NCI-H82 treated with DMSO at 0.1 percent for 48 hours (cell line): ENCODE data around the gene FCN2.

ENCODE experiments used
- DNase-seq: peaks from one replicate; lab custom pipeline; 2025; ENCODE audit not compliant: unreplicated experiment; lab: John Stamatoyannopoulos, UW

FCN2 gene

GRCh38 chr9:134887686-134888602, 7.3 kb downstream of the FCN2 start:
- DNase-seq = no peak

DNA sequence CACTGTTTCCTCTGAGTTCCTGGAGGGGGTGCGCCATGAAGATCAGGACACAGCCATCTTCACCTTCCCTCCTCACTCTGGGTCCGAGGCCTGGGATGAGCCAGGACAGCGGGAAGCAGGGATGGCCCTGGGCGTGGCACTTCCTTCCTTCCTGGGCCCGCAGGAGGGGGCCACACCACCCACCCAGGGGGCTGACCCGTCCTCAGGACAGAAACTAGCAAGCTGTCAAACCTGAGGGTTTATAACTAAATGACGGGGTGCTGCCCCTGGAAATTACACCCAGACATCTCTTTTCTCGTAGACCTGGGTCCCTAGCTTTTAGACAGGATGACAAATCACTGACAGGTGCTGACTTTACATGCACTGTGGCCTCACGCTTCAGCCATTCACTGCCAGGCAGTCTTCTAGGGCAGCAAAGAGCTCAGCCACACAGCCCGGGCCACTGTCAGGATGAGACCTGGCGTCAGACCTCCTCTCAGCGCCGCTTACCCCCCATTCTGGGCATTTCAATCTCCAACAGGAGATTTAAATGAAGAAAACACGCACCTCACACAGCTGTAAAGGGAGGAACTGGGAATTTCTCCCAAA, 8.1 kb downstream of the FCN2 start:
- no peak for DNase-seq

DNA sequence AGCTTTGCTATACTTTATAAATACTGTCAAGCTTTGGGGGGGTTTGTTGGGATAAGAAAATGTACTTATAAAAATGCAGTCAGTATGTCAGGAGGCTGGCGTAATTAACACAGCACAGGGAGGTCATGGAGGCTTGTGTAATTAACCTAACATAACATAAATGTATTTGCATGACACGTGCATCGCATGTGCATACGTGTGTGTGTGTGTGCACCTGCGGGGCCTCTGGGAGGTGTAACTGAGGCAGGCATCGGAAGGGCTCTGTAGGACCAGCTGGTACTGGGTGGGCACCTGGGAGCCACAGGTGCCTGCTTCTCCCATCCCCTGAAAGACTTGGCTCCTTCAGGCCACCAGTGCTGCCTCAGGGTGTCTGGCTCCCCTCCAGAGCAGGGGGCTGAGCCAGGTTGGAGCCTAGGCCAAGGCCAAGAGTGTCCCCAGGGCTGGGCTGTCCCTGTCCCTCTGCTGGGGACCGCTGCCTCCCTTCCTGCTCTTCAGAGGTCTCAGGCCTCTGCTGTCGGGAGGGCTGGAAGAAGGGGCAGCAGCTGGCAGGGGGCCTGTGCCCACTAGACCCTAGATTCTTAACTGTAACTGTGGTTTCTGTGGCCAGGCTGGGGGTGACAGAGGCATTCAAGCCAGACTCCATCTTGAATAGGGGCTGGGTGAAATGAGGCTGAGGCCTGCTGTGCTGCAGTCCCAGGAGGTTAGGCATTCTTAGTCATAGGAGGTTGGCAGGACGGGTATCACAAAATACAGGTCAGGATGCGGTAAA, 9.0 kb downstream of the FCN2 start:
- DNase-seq = no peak

DNA sequence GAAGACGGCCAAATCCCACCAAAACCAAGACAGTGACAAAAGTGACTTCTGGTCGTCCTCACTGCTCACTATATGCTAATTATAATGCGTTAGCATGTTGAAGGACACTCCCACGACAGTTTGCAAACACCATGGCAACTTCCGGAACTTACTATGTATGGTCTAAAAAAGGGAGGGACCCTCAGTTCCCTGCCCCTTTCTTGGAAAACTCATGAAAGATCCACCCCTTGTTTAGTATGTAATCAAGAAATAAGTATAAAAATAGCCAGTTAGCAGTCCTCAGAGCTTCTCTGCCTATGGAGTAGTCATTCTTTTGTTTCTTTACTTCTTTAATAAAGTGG, 9.5 kb downstream of the FCN2 start:
- no peak for DNase-seq

DNA sequence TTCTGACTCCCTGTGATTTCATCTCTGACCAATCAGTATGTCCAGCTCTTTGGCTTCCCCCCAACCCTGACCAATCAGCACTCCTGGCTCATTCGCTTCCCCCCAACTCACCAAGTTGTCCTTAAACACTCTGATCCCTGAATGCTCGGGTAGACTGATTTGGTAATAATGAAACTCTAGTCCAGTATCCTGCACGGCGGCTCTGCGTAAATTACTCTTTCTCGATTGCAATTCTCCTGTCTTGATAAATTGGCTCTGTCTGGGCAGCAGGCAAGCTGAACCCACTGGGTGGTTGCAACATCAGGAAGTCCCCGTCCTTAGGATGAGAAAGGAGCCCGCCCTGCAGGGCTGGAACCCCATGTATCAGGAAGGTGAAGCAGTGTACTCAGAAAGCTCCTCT, 10.4 kb downstream of the FCN2 start:
- DNase-seq = no peak

DNA sequence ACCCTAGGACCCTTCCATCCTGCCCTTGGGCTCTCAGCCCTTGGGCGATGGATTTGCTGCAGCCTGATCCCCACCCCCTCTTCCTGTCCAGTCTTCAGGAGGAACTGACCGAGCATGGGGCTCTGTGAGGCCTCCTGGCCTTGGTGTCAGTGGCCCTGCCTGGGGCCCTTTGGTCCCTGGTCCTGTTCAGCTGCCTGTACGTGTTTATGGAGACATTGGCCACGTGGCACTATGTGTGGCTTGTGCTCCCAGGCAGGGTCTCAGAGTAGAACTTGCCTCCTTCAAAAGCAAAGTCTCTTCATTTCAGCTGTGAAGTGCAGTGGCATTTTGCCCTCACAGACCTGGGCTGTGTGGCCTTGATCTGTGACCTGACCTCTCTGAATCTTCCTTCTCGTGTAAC, 11.1 kb downstream of the FCN2 start:
- DNase-seq = no peak

DNA sequence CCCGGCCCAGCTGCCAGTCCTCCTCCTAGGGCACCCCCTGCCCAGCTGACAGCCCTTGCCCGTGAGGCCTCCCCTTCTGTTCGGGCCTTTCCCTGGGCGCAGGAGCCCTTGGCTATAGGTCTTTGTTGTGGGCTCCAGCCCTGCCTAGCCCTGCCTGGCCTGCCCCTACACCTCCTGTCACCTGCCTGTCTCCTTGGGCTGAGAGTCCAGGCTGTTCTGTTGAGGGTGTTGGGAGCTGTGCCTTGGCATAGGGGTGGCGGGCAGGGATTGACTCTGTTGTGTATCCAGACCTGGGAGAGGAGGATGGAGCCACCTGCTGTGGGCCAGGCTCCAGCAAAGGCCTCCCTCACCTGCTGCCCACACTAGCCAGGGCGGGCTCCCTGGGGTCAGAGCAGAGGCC, 11.6 kb downstream of the FCN2 start:
- no peak for DNase-seq

- DNase-seq = no peak
Measured at GRCh38 chr9:134892820-134893420, 12.3 kb downstream of the FCN2 start.

GRCh38 chr9:134894136-134894860, 13.7 kb downstream of the FCN2 start:
- no peak for DNase-seq

DNA sequence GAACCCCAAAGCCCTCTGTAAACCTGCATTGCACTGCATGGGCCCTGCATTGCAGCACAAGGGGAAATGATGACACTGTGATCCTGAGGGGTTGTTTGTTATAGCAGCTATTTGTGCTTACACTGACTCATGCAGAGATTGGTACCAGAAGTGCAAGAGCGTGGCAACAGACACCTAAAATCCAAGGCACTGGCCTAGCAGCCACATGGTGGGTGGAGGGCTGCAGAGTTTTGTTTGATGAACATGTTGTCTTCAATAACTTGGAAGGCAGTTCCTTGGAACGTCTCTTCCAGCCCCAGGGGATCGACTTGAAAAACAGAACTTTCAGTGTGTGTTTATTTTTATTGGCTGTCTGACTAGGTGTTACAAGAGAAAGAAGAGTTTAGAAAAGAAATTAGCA, 14.5 kb downstream of the FCN2 start:
- no peak for DNase-seq

- no peak for DNase-seq
Measured at GRCh38 chr9:134895567-134895907, 14.9 kb downstream of the FCN2 start.

DNA sequence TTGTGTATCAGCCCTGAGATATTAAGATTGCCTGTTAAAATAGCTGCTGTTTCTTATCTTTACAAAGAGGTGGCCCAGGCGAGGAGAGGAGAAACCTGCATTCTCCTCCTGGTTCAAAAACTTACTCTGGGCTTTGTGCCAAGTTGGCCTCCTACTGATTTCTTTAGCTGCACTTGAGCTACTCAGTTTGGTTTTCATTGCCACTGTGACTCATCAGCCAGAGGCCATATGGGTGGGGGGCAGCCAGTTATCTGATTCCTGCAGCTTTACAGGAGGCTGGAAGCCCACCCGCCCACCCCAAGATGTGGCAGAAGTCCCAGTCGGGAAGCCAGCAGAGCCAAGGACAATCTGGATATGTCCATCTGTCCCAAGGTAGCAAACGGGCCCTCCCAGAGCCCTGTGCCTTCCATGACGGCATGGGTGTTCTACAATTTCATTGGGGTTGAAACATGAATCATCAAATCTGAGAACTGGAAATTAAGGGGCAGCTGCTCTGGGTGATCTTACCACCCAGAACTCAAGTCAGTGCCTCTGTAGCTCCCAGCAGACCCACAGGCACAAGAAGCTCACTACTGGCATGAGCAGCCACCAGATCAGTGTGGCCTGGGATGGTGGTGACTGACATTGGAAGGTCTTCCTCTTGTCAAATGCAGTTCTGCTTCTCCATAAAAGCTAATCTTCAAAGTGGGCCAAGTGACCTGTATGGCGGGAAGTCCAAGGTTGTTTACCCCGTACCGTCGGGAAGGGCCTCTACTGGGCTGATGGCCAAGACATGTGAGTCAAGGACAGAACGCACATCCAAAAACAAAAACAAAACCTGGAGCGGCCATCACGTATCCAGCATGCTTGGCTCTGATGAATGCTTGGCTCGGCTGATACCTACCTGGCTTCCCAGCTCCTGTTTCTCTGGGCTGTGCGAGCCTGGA, 15.6 kb downstream of the FCN2 start:
- DNase-seq = no peak

- DNase-seq = no peak
Measured at GRCh38 chr9:134896834-134897583, 16.4 kb downstream of the FCN2 start.

- DNase-seq = no peak
Measured at GRCh38 chr9:134897584-134898170, 17.1 kb downstream of the FCN2 start.

- no peak for DNase-seq
Measured at GRCh38 chr9:134898319-134898718, 17.7 kb downstream of the FCN2 start.

DNA sequence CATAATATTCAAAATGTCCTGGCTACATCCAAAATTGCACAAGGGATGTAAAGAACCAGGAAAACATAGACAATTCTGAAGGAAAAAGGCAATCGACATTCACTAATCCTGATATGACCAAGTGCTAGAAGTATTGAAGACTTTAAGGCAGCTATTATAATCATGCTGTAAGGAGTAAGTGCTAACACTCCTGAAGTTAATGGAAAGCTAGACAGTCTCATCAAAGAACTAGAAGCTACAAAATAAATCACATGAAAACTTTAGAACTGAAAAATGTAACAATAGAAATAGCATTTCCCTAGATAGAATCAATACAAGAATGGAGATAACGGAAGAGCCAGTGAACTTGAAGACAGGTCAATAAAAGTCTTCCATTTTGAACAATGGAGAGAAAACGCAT, 18.6 kb downstream of the FCN2 start:
- no peak for DNase-seq

DNA sequence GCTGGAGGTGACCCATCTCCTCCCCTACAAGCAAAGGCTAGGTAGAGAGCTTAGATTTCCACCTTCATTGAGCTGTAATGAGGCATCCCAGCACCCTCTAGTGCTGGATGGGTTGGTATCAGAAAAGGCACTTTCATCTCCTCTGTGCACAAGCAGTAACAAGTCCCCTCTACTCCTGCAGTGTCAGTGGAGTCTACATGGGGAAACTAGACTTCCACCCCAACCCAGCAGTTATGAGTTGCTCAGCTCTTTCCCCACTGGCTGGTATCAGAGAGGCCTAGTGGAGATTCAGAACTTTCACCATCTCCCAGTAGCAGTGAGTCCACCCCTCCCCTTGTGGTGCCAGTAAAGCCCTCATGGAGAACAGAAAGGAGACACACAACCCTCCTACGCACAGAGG, 19.2 kb downstream of the FCN2 start:
- DNase-seq = no peak

DNA sequence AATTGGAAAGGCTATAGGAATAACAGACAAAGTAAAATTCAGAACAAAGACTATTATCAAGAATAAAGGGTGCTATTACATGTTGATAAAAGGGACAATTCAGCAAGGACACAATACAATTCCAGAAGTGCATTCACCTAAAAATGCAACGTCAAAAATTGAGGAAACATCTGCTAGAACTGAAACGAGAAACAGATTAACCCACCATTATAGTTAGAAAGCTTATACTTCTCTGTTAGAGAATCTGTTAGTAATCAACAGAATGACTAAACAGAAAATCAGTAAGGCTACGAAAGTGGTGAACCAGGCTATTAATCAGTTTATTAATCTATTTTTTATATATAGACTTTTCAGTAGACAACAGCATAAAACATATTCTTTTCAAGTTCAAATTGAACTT, 22.3 kb downstream of the FCN2 start:
- DNase-seq = no peak
